Loucy (cell line): ENCODE results near the gene HS6ST3.

ENCODE experiments used
- H2AFZ ChIP-seq: fragments of 200-600 bp; sonication (generic); 2 replicates; pipeline ENCODE4 v1.6.0; 2016; ENCODE audit warnings: antibody characterized with exemption, mild to moderate bottlenecking, low read length, moderate library complexity
- H3F3A ChIP-seq: fragments of 200-600 bp; 2 replicates; pipeline ENCODE4 v1.6.0; 2016; ENCODE audit warnings: antibody characterized with exemption, low read depth, mild to moderate bottlenecking
- H3K27me3 ChIP-seq: fragments of 200-600 bp; sonication (generic); 2 replicates; pipeline ENCODE4 v1.6.1; 2014; ENCODE audit warnings: low read length, mild to moderate bottlenecking; ENCODE audit not compliant: insufficient read depth, poor library complexity, severe bottlenecking
- H3K36me3 ChIP-seq: fragments of 200-600 bp; sonication (generic); 2 replicates; pipeline ENCODE4 v1.6.1; 2016; ENCODE audit warnings: low read length; ENCODE audit not compliant: insufficient read depth
- H3K4me1 ChIP-seq: fragments of 200-600 bp; sonication (generic); 2 replicates; pipeline ENCODE4 v1.5.1; 2014; ENCODE audit warnings: low read length, mild to moderate bottlenecking; ENCODE audit not compliant: insufficient read depth, poor library complexity, severe bottlenecking
- H3K4me2 ChIP-seq: fragments of 200-600 bp; sonication (generic); 2 replicates; pipeline ENCODE4 v1.6.0; 2014; ENCODE audit warnings: antibody characterized with exemption, low read length, low read depth, mild to moderate bottlenecking; ENCODE audit not compliant: poor library complexity, severe bottlenecking
- H3K4me3 ChIP-seq: fragments of 200-600 bp; sonication (generic); 2 replicates; pipeline ENCODE4 v1.5.1; 2014; ENCODE audit warnings: low read length, mild to moderate bottlenecking, mixed read lengths; ENCODE audit not compliant: poor library complexity, severe bottlenecking
- H3K79me2 ChIP-seq: fragments of 200-600 bp; sonication (generic); 2 replicates; pipeline ENCODE4 v1.6.1; 2014; ENCODE audit warnings: low read length; ENCODE audit not compliant: insufficient read depth
- H3K9ac ChIP-seq: fragments of 200-600 bp; sonication (generic); 2 replicates; pipeline ENCODE4 v1.6.0; 2014; ENCODE audit warnings: mild to moderate bottlenecking, low read depth, low read length, moderate library complexity; ENCODE audit not compliant: poor library complexity, severe bottlenecking
- H3K9me2 ChIP-seq: fragments of 200-600 bp; sonication (generic); replicated peaks from 2 replicates; pipeline ENCODE4 v1.6.1; 2016; ENCODE audit warnings: low read depth, low read length, mixed read lengths
- H3K9me3 ChIP-seq: fragments of 200-600 bp; sonication (generic); 2 replicates; pipeline ENCODE4 v1.6.1; 2014; ENCODE audit warnings: mild to moderate bottlenecking, antibody characterized with exemption, low read length, low read depth; ENCODE audit not compliant: insufficient read depth
- H4K20me1 ChIP-seq: fragments of 200-600 bp; sonication (generic); 2 replicates; pipeline ENCODE4 v1.6.0; 2014; ENCODE audit warnings: antibody characterized with exemption, low read length, mild to moderate bottlenecking; ENCODE audit not compliant: insufficient read depth, poor library complexity, severe bottlenecking
- CTCF ChIP-seq: fragments of 200-600 bp; sonication (generic); conservative IDR thresholded peaks from 2 replicates; pipeline ENCODE4 v1.5.1; 2014; ENCODE audit warnings: mild to moderate bottlenecking, antibody characterized with exemption, low read length
- EZH2phosphoT487 ChIP-seq: fragments of 200-600 bp; IDR thresholded peaks from 2 replicates; pipeline ENCODE4 v1.6.1; 2018; ENCODE audit warnings: antibody characterized with exemption, mild to moderate bottlenecking, moderate library complexity, borderline replicate concordance

Gene HS6ST3

GRCh38 chr13:96202315-96202714 is 112.4 kb downstream of the HS6ST3 start:
- Histone ChIP-seq H3K4me3 (no peak overlapping the region), H3F3A (no peaks in the 10 kb centered on the region), H3K9me2 (no peaks in the 10 kb centered on the region), H3K4me2 (no peak overlapping the region), H3K36me3 (no peaks in the 10 kb centered on the region), H2AFZ (no peak overlapping the region), H3K79me2 (no peaks in the 10 kb centered on the region), H3K4me1 (no peaks in the 10 kb centered on the region), H3K9ac (no peak overlapping the region), H3K27me3 (no peaks in the 10 kb centered on the region), H3K9me3 (no peaks in the 10 kb centered on the region; the same call in 1 of the 2 replicates), H4K20me1 (no peaks in the 10 kb centered on the region)
- TF ChIP-seq CTCF (no peak), EZH2phosphoT487 (no peak)

GRCh38 chr13:96203471-96203870 is 113.6 kb downstream of the HS6ST3 start:
- Histone ChIP-seq H3K27me3 (no peaks in the 10 kb centered on the region), H3K4me2 (no peak overlapping the region), H3K4me3 (no peak overlapping the region), H3F3A (no peaks in the 10 kb centered on the region), H3K4me1 (no peaks in the 10 kb centered on the region), H3K9ac (no peak overlapping the region), H2AFZ (no peak overlapping the region), H3K9me2 (no peaks in the 10 kb centered on the region), H3K9me3 (no peaks in the 10 kb centered on the region; the same call in 1 of the 2 replicates), H3K36me3 (no peaks in the 10 kb centered on the region), H4K20me1 (no peaks in the 10 kb centered on the region), H3K79me2 (no peaks in the 10 kb centered on the region)
- TF ChIP-seq EZH2phosphoT487 (no peak), CTCF (no peak)

- no peaks in the 10 kb centered on the region; the same call in 1 of the 2 replicates for H3K9me3 ChIP-seq
- H3K27me3 ChIP-seq, result no peaks in the 10 kb centered on the region
- no peaks in the 10 kb centered on the region for H3K9me2 ChIP-seq
- no peak overlapping the region for H3K4me2 ChIP-seq
- no peaks in the 10 kb centered on the region for H4K20me1 ChIP-seq
- H3K79me2 ChIP-seq, result no peaks in the 10 kb centered on the region
- no peaks in the 10 kb centered on the region for H3K4me1 ChIP-seq
- no peaks in the 10 kb centered on the region for H3K36me3 ChIP-seq
- no peak overlapping the region for H3K9ac ChIP-seq
- TF ChIP-seq EZH2phosphoT487 (no peak), CTCF (no peak)
- H2AFZ ChIP-seq, result no peak overlapping the region
- H3K4me3 ChIP-seq, result no peak overlapping the region
- H3F3A ChIP-seq, result no peaks in the 10 kb centered on the region
Measured at GRCh38 chr13:96214824-96215445, 125.0 kb downstream of the HS6ST3 start.
